C4-2B (cell line): ENCODE results near the gene MED12L.

ENCODE experiments used
- H3K27ac ChIP-seq: fragments of 450-650 bp; 2 replicates; pipeline ENCODE4 v1.5.1; 2017
- CTCF ChIP-seq: fragments of 450-650 bp; conservative IDR thresholded peaks from 2 replicates; pipeline ENCODE4 v1.5.1; 2017; ENCODE audit warnings: mild to moderate bottlenecking
- ZFX ChIP-seq: fragments of 450-650 bp; IDR thresholded peaks from 2 replicates; pipeline ENCODE4 v1.6.1; 2017

Gene MED12L

GRCh38 chr3:151431940-151432339, 346.5 kb downstream of the MED12L start:
- no peak overlapping the region for H3K27ac ChIP-seq

GRCh38 chr3:151432616-151433372, 347.3 kb downstream of the MED12L start:
- TF ChIP-seq CTCF (no peak), ZFX (no peak)
- H3K27ac ChIP-seq: no peak overlapping the region

More at GRCh38 chr3:151431940-151432339, 346.5 kb downstream of the MED12L start:
- TF ChIP-seq CTCF (no peak), ZFX (no peak)

DNA sequence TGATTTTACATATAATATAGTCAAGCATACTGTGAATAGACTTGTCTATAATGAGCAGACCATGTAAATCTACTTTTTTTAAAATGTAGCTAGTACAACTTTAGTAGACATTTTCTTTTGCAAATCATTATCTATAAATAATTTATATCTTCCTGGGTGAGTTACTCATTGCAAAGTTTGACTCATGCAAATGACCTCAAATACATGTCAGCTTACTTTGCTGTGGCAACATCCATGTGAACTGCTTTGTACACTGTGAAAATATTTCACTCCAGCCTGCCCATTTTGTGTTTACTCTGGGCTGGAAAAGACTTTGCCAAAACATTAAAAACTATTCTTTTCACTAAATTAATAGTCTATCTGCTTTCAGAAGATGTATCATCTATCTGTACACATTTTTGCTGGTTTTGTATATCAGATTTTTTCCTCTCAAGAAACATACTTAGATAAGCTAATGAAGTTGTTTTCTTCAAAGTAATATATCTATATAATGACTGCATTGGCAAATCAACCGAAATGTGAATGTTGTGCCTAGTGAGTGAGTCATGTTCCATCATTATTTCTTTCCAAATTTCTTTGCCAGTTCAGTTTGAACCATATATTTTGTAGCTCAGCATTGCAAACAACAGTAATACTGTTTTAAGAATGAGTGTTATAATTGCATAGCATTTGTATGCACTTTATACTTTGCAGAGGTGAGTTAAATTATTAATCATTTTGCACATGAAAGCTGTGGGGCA, 348.9 kb downstream of the MED12L start:
- no peak overlapping the region for H3K27ac ChIP-seq
- TF ChIP-seq ZFX (no peak), CTCF (no peak)

DNA sequence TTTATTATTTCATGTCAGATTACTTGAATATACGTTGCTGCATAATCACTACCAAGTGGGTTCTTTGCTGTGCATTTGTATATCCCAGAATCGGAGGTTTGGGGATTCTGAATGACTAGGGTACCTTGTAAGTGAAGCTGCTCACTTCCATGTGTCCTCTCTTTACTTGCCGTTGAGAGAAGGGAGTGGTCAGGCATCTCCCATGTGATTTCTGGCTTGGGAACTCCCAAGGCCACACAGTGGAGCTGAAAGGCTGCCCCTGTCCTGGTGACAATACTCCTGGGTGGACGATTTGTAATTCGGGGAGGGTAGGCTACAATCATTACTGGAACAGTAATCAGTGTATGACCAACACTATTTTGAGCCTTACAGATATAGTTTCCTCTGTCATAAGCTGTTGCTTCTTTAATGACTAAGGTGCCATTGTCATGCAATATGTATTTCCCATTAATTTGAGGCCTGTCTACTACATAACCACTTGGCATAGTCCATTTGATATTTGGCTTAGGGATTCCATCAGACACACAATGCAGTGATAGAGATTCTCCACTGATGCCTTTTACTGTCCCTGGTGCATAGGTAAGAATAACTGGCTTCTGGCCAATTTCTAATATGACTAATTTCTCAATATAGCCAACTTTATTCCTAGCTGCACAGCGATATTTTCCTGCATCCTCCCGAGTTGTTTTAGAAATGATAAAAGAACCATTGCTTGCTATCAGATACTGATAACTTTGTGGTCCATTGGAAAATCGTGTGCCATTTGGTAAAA, 351.4 kb downstream of the MED12L start:
- TF ChIP-seq CTCF: no peak
- no peak for TF ChIP-seq ZFX
- H3K27ac ChIP-seq: no peak overlapping the region

DNA sequence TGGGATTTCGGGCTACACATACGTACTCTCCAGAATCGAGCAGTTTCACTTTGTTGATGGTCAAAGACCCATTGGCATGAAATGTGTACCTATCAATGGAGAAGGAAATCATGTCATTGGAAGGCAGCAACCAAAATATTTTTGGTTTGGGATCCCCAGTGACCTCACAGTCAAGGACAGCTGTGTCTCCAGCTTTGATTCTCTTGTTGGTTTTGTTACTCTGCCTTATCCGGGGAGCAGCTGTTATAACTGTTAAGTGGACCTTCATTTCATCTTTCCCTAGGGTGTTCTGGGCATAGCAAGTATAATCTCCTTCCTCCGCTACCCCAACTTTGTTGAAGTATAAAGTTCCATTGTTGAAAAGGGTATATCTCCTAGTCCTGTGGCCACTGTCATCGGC, 352.4 kb downstream of the MED12L start:
- H3K27ac ChIP-seq: no peak overlapping the region
- no peak for TF ChIP-seq CTCF
- TF ChIP-seq ZFX: no peak

DNA sequence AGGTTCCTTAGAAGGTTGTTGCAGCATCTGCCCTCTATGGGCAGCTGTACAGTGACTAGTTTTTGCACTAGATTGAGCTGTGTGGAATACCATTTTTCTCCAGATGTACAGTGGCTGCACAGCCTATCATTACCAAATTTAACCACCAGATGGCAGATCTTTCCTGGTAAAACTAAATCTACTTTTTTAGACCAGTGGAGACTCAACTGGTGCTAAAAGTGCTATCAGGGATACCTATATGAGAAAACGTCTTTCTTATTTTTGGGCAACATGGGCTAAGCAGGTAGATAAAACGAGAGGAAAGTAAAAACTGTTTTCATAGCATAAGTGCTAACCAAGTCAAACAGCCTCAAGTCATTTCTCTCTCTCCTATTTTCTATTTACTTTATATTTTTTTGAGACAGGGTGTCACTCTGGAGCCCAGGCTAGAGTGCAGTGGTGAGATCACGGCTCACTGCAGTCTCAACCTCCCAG, 354.2 kb downstream of the MED12L start:
- H3K27ac ChIP-seq: no peak overlapping the region
- TF ChIP-seq ZFX: no peak
- peak; percentile 90 for TF ChIP-seq CTCF

GRCh38 chr3:151440940-151441339, 355.5 kb downstream of the MED12L start:
- TF ChIP-seq CTCF (no peak), ZFX (no peak)
- H3K27ac ChIP-seq: no peak overlapping the region
